GM11168 (cell line): ENCODE results near the gene MFSD12.

Source experiments
- in situ Hi-C: fragments of 300-500 bp; cut with MboI; formaldehyde crosslinking; loops from one replicate; pipeline ENCODE4 v1.12.0; 2022; ENCODE audit warnings: low sequenced_read_pairs; ENCODE audit not compliant: unreplicated experiment

The MFSD12 gene

GRCh38 chr19:3557461-3558248 is at the start of gene MFSD12:
MFSD12 (minus strand) TSS chr19:3557586; CDS start chr19:3557403, 183 bp downstream.
- in situ Hi-C loops: no loop called here

- in situ Hi-C loops: no loop called here
Measured at GRCh38 chr19:3606690-3607289, 49.4 kb upstream of the MFSD12 start, which contains the start of gene TBXA2R. TBXA2R (minus strand) TSS chr19:3606875; CDS start chr19:3600634, 6,241 bp downstream.

- in situ Hi-C loops: no loop called here
Measured at GRCh38 chr19:3606174-3606689, 48.8 kb upstream of the MFSD12 start.

GRCh38 chr19:3605770-3606169 is 48.4 kb upstream of the MFSD12 start:
- in situ Hi-C loops: no loop called here

GRCh38 chr19:3605361-3605760 is 48.0 kb upstream of the MFSD12 start:
- in situ Hi-C loops: no loop called here

- in situ Hi-C loops: no loop called here
Measured at GRCh38 chr19:3604987-3605343, 47.6 kb upstream of the MFSD12 start.

GRCh38 chr19:3604227-3604986 is 47.0 kb upstream of the MFSD12 start:
- in situ Hi-C loops: no loop called here

- in situ Hi-C loops: no loop called here
Measured at GRCh38 chr19:3603121-3603811, 45.9 kb upstream of the MFSD12 start.

- in situ Hi-C loops: no loop called here
Measured at GRCh38 chr19:3601021-3601420, 43.6 kb upstream of the MFSD12 start.

GRCh38 chr19:3599776-3600187 is 42.4 kb upstream of the MFSD12 start:
- in situ Hi-C loops: no loop called here

GRCh38 chr19:3595521-3596061 is 38.2 kb upstream of the MFSD12 start:
- in situ Hi-C loops: no loop called here

GRCh38 chr19:3593156-3593555 is 35.8 kb upstream of the MFSD12 start:
- in situ Hi-C loops: no loop called here

GRCh38 chr19:3591876-3592613 is 34.7 kb upstream of the MFSD12 start:
- in situ Hi-C loops: no loop called here

GRCh38 chr19:3590991-3591659 is 33.7 kb upstream of the MFSD12 start:
- in situ Hi-C loops: no loop called here

- in situ Hi-C loops: no loop called here
Measured at GRCh38 chr19:3589949-3590348, 32.6 kb upstream of the MFSD12 start.

- in situ Hi-C loops: no loop called here
Measured at GRCh38 chr19:3589439-3589838, 32.1 kb upstream of the MFSD12 start.

- in situ Hi-C loops: no loop called here
Measured at GRCh38 chr19:3586707-3587346, 29.4 kb upstream of the MFSD12 start.

GRCh38 chr19:3586127-3586626 is 28.8 kb upstream of the MFSD12 start:
- in situ Hi-C loops: no loop called here
